ENCODE measurements around the gene CPLX4. TPM values are rescaled to one million over a fixed set of nuclear protein-coding genes. Genes with fewer than 3 reads are reported as not detected.
A peak's percentile ranks its signal among the peaks of the same experiment; 100 is the strongest.

CPLX4 gene
- total RNA-seq, 2 experiments from 2014 or later: not detected

DNA sequence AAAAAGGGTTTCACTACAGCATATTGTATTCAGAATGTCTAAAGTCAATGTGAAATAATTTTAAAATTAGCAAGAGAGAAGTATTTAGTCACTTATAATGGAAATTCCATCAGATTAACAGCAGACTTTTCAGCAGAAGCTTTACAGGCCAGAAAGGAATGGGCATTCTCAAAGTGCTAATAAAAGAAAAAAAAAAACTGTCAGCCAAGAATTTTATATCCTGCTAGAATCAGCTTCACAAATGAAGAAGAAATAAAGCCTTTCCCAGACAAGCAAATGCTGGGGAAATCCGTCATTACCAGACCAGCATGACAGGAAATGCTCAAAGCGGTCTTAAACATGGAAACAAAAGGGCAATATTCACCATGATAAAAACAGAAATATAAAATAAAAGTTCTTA, 21.9 kb upstream of the CPLX4 start:
- intact Hi-C loops (cut with micrococcal nuclease): no loop called here
- no peak for ATAC-seq
- peak overlapping the region; percentile 50 for H3K27ac Mint-ChIP-seq
- peaks cover 49% of the 10 kb centered on the region for H3K4me1 Mint-ChIP-seq (ENCODE audit: low read depth)
- TF ChIP-seq, protein P1, sequence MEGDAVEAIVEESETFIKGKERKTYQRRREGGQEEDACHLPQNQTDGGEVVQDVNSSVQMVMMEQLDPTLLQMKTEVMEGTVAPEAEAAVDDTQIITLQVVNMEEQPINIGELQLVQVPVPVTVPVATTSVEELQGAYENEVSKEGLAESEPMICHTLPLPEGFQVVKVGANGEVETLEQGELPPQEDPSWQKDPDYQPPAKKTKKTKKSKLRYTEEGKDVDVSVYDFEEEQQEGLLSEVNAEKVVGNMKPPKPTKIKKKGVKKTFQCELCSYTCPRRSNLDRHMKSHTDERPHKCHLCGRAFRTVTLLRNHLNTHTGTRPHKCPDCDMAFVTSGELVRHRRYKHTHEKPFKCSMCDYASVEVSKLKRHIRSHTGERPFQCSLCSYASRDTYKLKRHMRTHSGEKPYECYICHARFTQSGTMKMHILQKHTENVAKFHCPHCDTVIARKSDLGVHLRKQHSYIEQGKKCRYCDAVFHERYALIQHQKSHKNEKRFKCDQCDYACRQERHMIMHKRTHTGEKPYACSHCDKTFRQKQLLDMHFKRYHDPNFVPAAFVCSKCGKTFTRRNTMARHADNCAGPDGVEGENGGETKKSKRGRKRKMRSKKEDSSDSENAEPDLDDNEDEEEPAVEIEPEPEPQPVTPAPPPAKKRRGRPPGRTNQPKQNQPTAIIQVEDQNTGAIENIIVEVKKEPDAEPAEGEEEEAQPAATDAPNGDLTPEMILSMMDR (IDR thresholded peaks at IDR 0.05): no peak
- ChIA-PET CTCF (interaction anchor here (1.2 to 2.1 kb wide), 4 partner anchors 14 to 62 kb away, joined by 3 to 8 read pairs (median 4); no protein-coding TSS in a partner anchor), POLR2A (interaction anchor here (1.1 to 1.2 kb wide), 2 partner anchors 13 to 16 kb away, joined by 3 read pairs; no protein-coding TSS in a partner anchor)
- H3K36me3 Mint-ChIP-seq (ENCODE audit: low read depth): peaks cover 86% of the 10 kb centered on the region
- no peaks in the 10 kb centered on the region for H3K27me3 Mint-ChIP-seq
- no peak for DNase-seq
- H3K9me3 Mint-ChIP-seq: no peaks in the 10 kb centered on the region
- no peak overlapping the region for H3K4me3 Mint-ChIP-seq

- Mint-ChIP-seq H3K27me3 (no peaks in the 10 kb centered on the region), H3K9me3 (no peaks in the 10 kb centered on the region), H3K4me3 (no peak overlapping the region), H3K4me1 (ENCODE audit: low read depth) (no peaks in the 10 kb centered on the region), H3K27ac (no peak overlapping the region), H3K36me3 (ENCODE audit: low read depth) (peaks cover 56% of the 10 kb centered on the region)
- TF ChIP-seq, protein P1 (IDR thresholded peaks at IDR 0.05): no peak
- ChIA-PET POLR2A (no interaction called here), CTCF (interaction anchor here (1.2 kb wide), 1 partner anchor 69 kb away, joined by 5 read pairs; no protein-coding TSS in a partner anchor)
- no peak for ATAC-seq
- intact Hi-C loops (cut with micrococcal nuclease): no loop called here
- DNase-seq: no peak
Measured at GRCh38 chr18:59332986-59333385, 14.5 kb upstream of the CPLX4 start.

- TF ChIP-seq, protein P1 (IDR thresholded peaks at IDR 0.05): no peak
- CTCF ChIA-PET: interaction anchor here (1.1 kb wide), 1 partner anchor 21 kb away, joined by 3 read pairs; no protein-coding TSS in a partner anchor
- no peaks in the 10 kb centered on the region for H3K4me1 Mint-ChIP-seq (ENCODE audit: low read depth)
Measured at GRCh38 chr18:59328683-59329082, 10.2 kb upstream of the CPLX4 start.

DNA sequence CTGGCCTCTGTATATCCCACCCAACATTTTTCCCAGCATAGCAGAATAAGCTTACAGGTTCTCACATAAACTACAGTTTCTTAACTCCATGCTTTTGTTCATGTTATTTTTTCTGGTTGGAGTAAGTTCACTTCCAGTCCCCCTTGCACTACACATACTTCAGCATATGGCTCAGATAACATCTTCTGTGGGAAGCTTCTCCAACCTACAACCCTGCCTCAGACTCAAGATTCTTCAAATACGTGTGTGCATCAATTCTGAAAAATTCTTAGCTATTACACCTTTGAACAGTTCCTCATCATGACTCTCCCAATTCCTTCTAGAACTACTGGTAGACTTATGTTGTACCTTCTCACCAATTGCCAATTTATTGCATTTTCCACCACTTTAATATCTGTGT, 7.5 kb upstream of the CPLX4 start:
- CTCF ChIA-PET: interaction anchor here (0.8 to 1.5 kb wide), 2 partner anchors 14 to 18 kb away, joined by 3 to 5 read pairs; no protein-coding TSS in a partner anchor
- no peak for DNase-seq
- Mint-ChIP-seq H3K4me3 (no peak overlapping the region), H3K36me3 (ENCODE audit: low read depth) (peaks cover 37% of the 10 kb centered on the region), H3K9me3 (no peaks in the 10 kb centered on the region), H3K27ac (no peak overlapping the region), H3K4me1 (ENCODE audit: low read depth) (no peaks in the 10 kb centered on the region), H3K27me3 (peaks cover 4% of the 10 kb centered on the region)
- POLR2A ChIA-PET: interaction anchor here (0.9 to 1.3 kb wide), 2 partner anchors 9 to 13 kb away, joined by 3 to 5 read pairs; no protein-coding TSS in a partner anchor
- TF ChIP-seq, protein P1 (IDR thresholded peaks at IDR 0.05): no peak
- ATAC-seq: no peak
- intact Hi-C loops (cut with micrococcal nuclease): no loop called here

More at GRCh38 chr18:59328683-59329082, 10.2 kb upstream of the CPLX4 start:
- no peak for DNase-seq
- no peaks in the 10 kb centered on the region for H3K9me3 Mint-ChIP-seq
- H3K36me3 Mint-ChIP-seq (ENCODE audit: low read depth): peaks cover 49% of the 10 kb centered on the region
- no peak overlapping the region for H3K4me3 Mint-ChIP-seq
- H3K27me3 Mint-ChIP-seq: no peaks in the 10 kb centered on the region
- POLR2A ChIA-PET: no interaction called here
- intact Hi-C loops (cut with micrococcal nuclease): no loop called here
- H3K27ac Mint-ChIP-seq: no peak overlapping the region
- no peak for ATAC-seq

DNA sequence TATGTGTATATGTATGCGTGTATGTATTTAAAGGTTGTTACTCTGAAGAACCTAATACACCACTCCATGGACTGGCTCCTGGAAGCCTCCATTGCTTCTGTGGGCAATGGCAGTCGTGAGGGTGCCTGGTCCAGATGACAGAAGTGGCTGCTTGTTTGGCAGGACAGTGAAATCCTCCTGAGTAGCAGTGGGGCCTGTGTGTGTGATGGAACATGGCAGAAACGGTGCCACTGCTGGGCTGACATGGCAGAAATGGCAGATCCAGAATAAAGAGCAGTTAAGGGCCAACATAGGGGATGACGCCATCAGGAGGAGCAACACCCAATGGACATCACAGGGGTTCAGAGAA, 6.1 kb upstream of the CPLX4 start:
- Mint-ChIP-seq H3K27ac (no peak overlapping the region), H3K36me3 (ENCODE audit: low read depth) (peaks cover 34% of the 10 kb centered on the region), H3K4me1 (ENCODE audit: low read depth) (no peaks in the 10 kb centered on the region), H3K27me3 (peaks cover 9% of the 10 kb centered on the region), H3K4me3 (no peak overlapping the region), H3K9me3 (no peaks in the 10 kb centered on the region)
- TF ChIP-seq, protein P1 (IDR thresholded peaks at IDR 0.05): no peak
- ATAC-seq (no peak), DNase-seq (no peak)
- POLR2A ChIA-PET: interaction anchor here (0.6 kb wide), 1 partner anchor 15 kb away, joined by 3 read pairs; no protein-coding TSS in a partner anchor
- intact Hi-C loops (cut with micrococcal nuclease): no loop called here
- CTCF ChIA-PET: interaction anchor here (1.7 kb wide), 1 partner anchor 78 kb away, joined by 7 read pairs; no protein-coding TSS in a partner anchor

All from activated CD8-positive, alpha-beta T cell treated with anti-CD3 and anti-CD28 coated beads for 36 hours (primary cell).